Gastrocnemius medialis (tissue), 4 donors: ENCODE data around the gene ATP6V1E1. TPM values are rescaled to one million over a fixed set of nuclear protein-coding genes. Genes with fewer than 3 reads are reported as not detected.
A peak's percentile ranks its signal among the peaks of the same experiment; 100 is the strongest.

Experiments
- ATAC-seq, 2 donors: fragments of 150-250 bp; one replicate each; pipeline ENCODE4 v1.9.1; 2016
- DNase-seq, 2 donors: peaks; one replicate each; pipeline ENCODE4 v3.0.0-alpha.2; 2019
- H3K27ac ChIP-seq, 4 donors: fragments of 200-600 bp; sonication (generic); 1 replicate in 1 of 4; 2 replicates in 3 of 4; pipeline ENCODE4 v1.5.1; 2016 to 2018; ENCODE audit warnings: mild to moderate bottlenecking in 2 of 4, moderate library complexity in 1 of 4
- H3K27me3 ChIP-seq, 3 donors: fragments of 200-600 bp; sonication (generic) in 2 of 3; 1 replicate in 1 of 3; 2 replicates in 2 of 3; pipeline versions ENCODE4 v1.5.1 to v1.6.0; 2016 to 2019; ENCODE audit warnings: mild to moderate bottlenecking in 1 of 3, moderate library complexity in 1 of 3
- H3K36me3 ChIP-seq, 2 donors: fragments of 200-600 bp; sonication (generic) in 1 of 2; one replicate each; pipeline ENCODE4 v1.5.1; 2017 to 2018
- H3K4me1 ChIP-seq, 2 donors: fragments of 200-600 bp; sonication (generic) in 1 of 2; one replicate each; pipeline ENCODE4 v1.5.1; 2016 to 2017; ENCODE audit warnings: mild to moderate bottlenecking in 2 of 2
- H3K4me3 ChIP-seq, 4 donors: fragments of 200-600 bp; sonication (generic) in 3 of 4; 1 replicate in 1 of 4; 2 replicates in 3 of 4; pipeline ENCODE4 v1.5.1; 2016 to 2019; ENCODE audit warnings: mild to moderate bottlenecking in 2 of 4
- H3K9me3 ChIP-seq, 3 donors: fragments of 200-600 bp; sonication (generic) in 2 of 3; 1 replicate in 1 of 3; 2 replicates in 2 of 3; pipeline ENCODE4 v1.5.1; 2016 to 2019
- CTCF ChIP-seq, 5 experiments: fragments of 450-650 bp in 3 of 5; fragments of 200-600 bp in 2 of 5; sonication (generic) in 2 of 5; IDR thresholded peaks in 4 of 5; conservative IDR thresholded peaks in 1 of 5; 1 replicate in 4 of 5; 2 replicates in 1 of 5; pipeline ENCODE4 v1.5.1; 2016 to 2019; ENCODE audit warnings: antibody characterized with exemption in 5 of 5, mild to moderate bottlenecking in 3 of 5, moderate library complexity in 3 of 5
- POLR2A ChIP-seq, 2 donors: fragments of 450-650 bp; IDR thresholded peaks; one replicate each; pipeline ENCODE4 v1.6.1; 2017; ENCODE audit warnings: antibody characterized with exemption in 2 of 2, mild to moderate bottlenecking in 2 of 2, moderate library complexity in 2 of 2
- in situ Hi-C, 4 donors: fragments of 200-750 bp; cut with MboI; loops; one replicate each; pipeline versions ENCODE4 v1.15.0 to v1.8.0; 2017; ENCODE audit warnings: low sequenced_read_pairs in 4 of 4
- intact Hi-C: fragments of 100-400 bp; cut with DNase I; formaldehyde crosslinking; loops from one replicate; pipeline ENCODE4 v1.15.1; 2023; ENCODE audit warnings: low total_unique reads
- total RNA-seq, 4 donors: library from RNA; depleted of rRNA; stranded (reverse); fragments of >200 nt; gene quantifications; one replicate each; pipeline versions ENCODE4 v1.1.0 to v1.2.3, GENCODE V29; 2016

The ATP6V1E1 gene
- total RNA-seq, 4 donors from 2014 or later = 243 to 279 (median 250) TPM

GRCh38 chr22:17641269-17641668 lies 12.7 kb upstream of the ATP6V1E1 start:
- intact Hi-C loops = no loop called here

GRCh38 chr22:17639247-17639741 lies 10.7 kb upstream of the ATP6V1E1 start:
- peak; percentile 49 to 56 for DNase-seq
- intact Hi-C loops = loop anchor here (2.0 to 10.0 kb wide), 6 partner anchors 34 to 564 kb away; partner anchors contain the start of gene SLC25A18
- TF ChIP-seq CTCF (IDR thresholded peaks at IDR 0.05 in 4 of 5, conservative IDR thresholded peaks at IDR 0.05 in 1 of 5) (no peak), POLR2A (IDR thresholded peaks at IDR 0.05) (peak; percentile 36 to 59)

More at GRCh38 chr22:17641269-17641668, 12.7 kb upstream of the ATP6V1E1 start:
- TF ChIP-seq CTCF (IDR thresholded peaks at IDR 0.05 in 4 of 5, conservative IDR thresholded peaks at IDR 0.05 in 1 of 5) (no peak), POLR2A (IDR thresholded peaks at IDR 0.05) (no peak)
- no peaks in the 10 kb centered on the region for H3K9me3 ChIP-seq
- H3K27ac ChIP-seq = peak overlapping the region; percentile 92 to 100 (median 98)
- DNase-seq (no peak), ATAC-seq (no peak)
- peaks cover 22 to 29% of the 10 kb centered on the region in 2 donors for H3K4me1 ChIP-seq
- H3K27me3 ChIP-seq = no peaks in the 10 kb centered on the region
- in situ Hi-C loops = loop anchor here in 1 of 4 donors (25.0 kb wide), 1 partner anchor 479 kb away; the partner anchor contains the start of gene HDHD5
- H3K4me3 ChIP-seq = no peak overlapping the region
- peaks cover 0 to 5% of the 10 kb centered on the region in 2 donors for H3K36me3 ChIP-seq

GRCh38 chr22:17638432-17639246 lies 10.1 kb upstream of the ATP6V1E1 start, which contains the start of gene BCL2L13:
Gene BCL2L13 (plus strand): TSS chr22:17638757. CDS start chr22:17655712, 16,955 bp downstream.
- DNase-seq = peak; percentile 89 to 92
- in situ Hi-C loops = loop anchor here in 2 of 4 donors (10.0 to 25.0 kb wide), 2 partner anchors 64 to 476 kb away; partner anchors contain the start of gene HDHD5 (in 1 of the 2)
- no peaks in the 10 kb centered on the region for H3K27me3 ChIP-seq

More at GRCh38 chr22:17639247-17639741, 10.7 kb upstream of the ATP6V1E1 start:
- Histone ChIP-seq H3K36me3 (no peaks in the 10 kb centered on the region), H3K4me1 (peaks cover 12 to 19% of the 10 kb centered on the region in 2 donors), H3K27ac (peak overlapping the region; percentile 92 to 100 (median 98)), H3K4me3 (peak overlapping the region; percentile 66 to 95 (median 83)), H3K27me3 (no peaks in the 10 kb centered on the region), H3K9me3 (no peaks in the 10 kb centered on the region)
- peak; percentile 78 to 88 for ATAC-seq
- in situ Hi-C loops = loop anchor here in 2 of 4 donors (10.0 to 25.0 kb wide), 2 partner anchors 64 to 477 kb away; partner anchors contain the start of gene HDHD5 (in 1 of the 2)

GRCh38 chr22:17638182-17638431 lies 9.6 kb upstream of the ATP6V1E1 start:
- TF ChIP-seq CTCF (IDR thresholded peaks at IDR 0.05 in 4 of 5, conservative IDR thresholded peaks at IDR 0.05 in 1 of 5) (no peak), POLR2A (IDR thresholded peaks at IDR 0.05) (no peak)
- no peaks in the 10 kb centered on the region for H3K36me3 ChIP-seq
- no peaks in the 10 kb centered on the region for H3K27me3 ChIP-seq
- ATAC-seq (peak; percentile 37 to 47), DNase-seq (no peak)
- H3K27ac ChIP-seq = peak overlapping the region; percentile 92 to 100 (median 98)
- H3K9me3 ChIP-seq = no peaks in the 10 kb centered on the region
- peaks cover 19 to 20% of the 10 kb centered on the region in 2 donors for H3K4me1 ChIP-seq
- in situ Hi-C loops = loop anchor here in 2 of 4 donors (10.0 to 25.0 kb wide), 2 partner anchors 63 to 476 kb away; partner anchors contain the start of gene HDHD5 (in 1 of the 2)
- intact Hi-C loops = loop anchor here (2.0 to 10.0 kb wide), 6 partner anchors 35 to 563 kb away; partner anchors contain the start of gene SLC25A18
- peak overlapping the region; percentile 66 to 95 (median 83) for H3K4me3 ChIP-seq

More at GRCh38 chr22:17638432-17639246, 10.1 kb upstream of the ATP6V1E1 start, which contains the start of gene BCL2L13:
- intact Hi-C loops = loop anchor here (2.0 to 10.0 kb wide), 6 partner anchors 34 to 564 kb away; partner anchors contain the start of gene SLC25A18
- TF ChIP-seq POLR2A (IDR thresholded peaks at IDR 0.05) = peak; percentile 95 to 99
- TF ChIP-seq CTCF (IDR thresholded peaks at IDR 0.05 in 4 of 5, conservative IDR thresholded peaks at IDR 0.05 in 1 of 5) = peak in 2 of 5 experiments; percentile 10 to 14
- Histone ChIP-seq H3K36me3 (no peaks in the 10 kb centered on the region), H3K4me3 (peak within 1 kb of the TSS; percentile 66 to 95 (median 83)), H3K4me1 (peaks cover 15 to 19% of the 10 kb centered on the region in 2 donors), H3K9me3 (no peaks in the 10 kb centered on the region), H3K27ac (peak within 1 kb of the TSS; percentile 92 to 100 (median 98))
- peak; percentile 85 to 86 for ATAC-seq
